Measurements from ENCODE around the gene MET. TPM values are rescaled to one million over a fixed set of nuclear protein-coding genes. Genes with fewer than 3 reads are reported as not detected.

The MET gene
- polyA plus RNA-seq, 2 of the 4 experiments (the other 2 are of a cell fraction) = 72.3 to 165 TPM

- H3K4me1 ChIP-seq = peaks cover 33% of the 10 kb centered on the region
- ChIA-PET POLR2A (no interaction called here), CTCF (interaction anchor here (1.3 to 3.7 kb wide), 4 partner anchors 22 to 195 kb away, joined by 4 to 16 read pairs (median 8); partner anchors contain the start of gene MET)
- H3K9me3 ChIP-seq = no peaks in the 10 kb centered on the region
- no peak overlapping the region; a peak in 1 of 6 replicates for H3K27ac ChIP-seq
- no peak overlapping the region for H3K4me3 ChIP-seq
- TF ChIP-seq EP300 (IDR thresholded peaks at IDR 0.05) (no peak), ZFP36 (IDR thresholded peaks at IDR 0.05; ENCODE audit: borderline replicate concordance, partially characterized antibody) (no peak), REST (IDR thresholded peaks at IDR 0.05) (no peak), CBX8 (IDR thresholded peaks at IDR 0.05) (no peak), ESRRA (IDR thresholded peaks at IDR 0.05; ENCODE audit: borderline replicate concordance, low read length) (no peak), ELK1 (IDR thresholded peaks at IDR 0.05; ENCODE audit: low read depth, low read length) (no peak), ZNF302 (CRISPR knock-in tag; IDR thresholded peaks at IDR 0.05) (no peak), MYC (IDR thresholded peaks at IDR 0.05; ENCODE audit: borderline replicate concordance, low read length) (no peak), KDM1A (IDR thresholded peaks at IDR 0.05; ENCODE audit: low read depth) (no peak), CBX2 (IDR thresholded peaks at IDR 0.05; ENCODE audit: borderline replicate concordance, low read depth) (no peak), RFX5 (IDR thresholded peaks at IDR 0.05) (no peak), TP53 (CRISPR knock-in tag; IDR thresholded peaks at IDR 0.05) (no peak), SREBF2 (IDR thresholded peaks at IDR 0.05) (no peak), KDM5A (IDR thresholded peaks at IDR 0.05) (no peak)
- FAIRE-seq (no peak), DNase-seq (ENCODE audit: low read depth in 1 of 2, low spot score in 1 of 2) (no peak), ATAC-seq (peak in 1 of 2 experiments; percentile 32; a peak in 1 of 6 replicates)
- H3K4me2 ChIP-seq = no peak overlapping the region
These were observed 113.8 kb downstream of the MET start for GRCh38 chr7:116785843-116786242.

GRCh38 chr7:116786791-116787443 is 114.9 kb downstream of the MET start:
- TF ChIP-seq FOSL2 (IDR thresholded peaks at IDR 0.05) = no peak
- TF ChIP-seq FOSL2 (CRISPR knock-in tag; IDR thresholded peaks at IDR 0.05) = no peak
- TF ChIP-seq RAD21 (conservative IDR thresholded peaks at IDR 0.05 in 1 of 2, IDR thresholded peaks at IDR 0.05 in 1 of 2) = peak; percentile 73 to 76
- 0 out of 2 replicates have a peak, but pooled peaks have one; percentile 11 for TF ChIP-seq TP53 (CRISPR knock-in tag; IDR thresholded peaks at IDR 0.05)
- TF ChIP-seq CTCF (IDR thresholded peaks at IDR 0.05) = peak; percentile 56
- TF ChIP-seq SMC3 (IDR thresholded peaks at IDR 0.05) = peak; percentile 64
- H3K4me3 ChIP-seq = no peak overlapping the region
- no peaks in the 10 kb centered on the region for H3K9me3 ChIP-seq
- FAIRE-seq (no peak), ATAC-seq (peak; percentile 82), DNase-seq (ENCODE audit: low read depth in 1 of 2, low spot score in 1 of 2) (peak in 1 of 2 experiments; percentile 59)
- CTCF ChIA-PET = interaction anchor here (0.6 to 3.7 kb wide), 14 partner anchors 10 to 180 kb away, joined by 3 to 16 read pairs (median 4); partner anchors contain the start of gene MET
- POLR2A ChIA-PET = interaction anchor here (0.8 kb wide), 1 partner anchor 10 kb away, joined by 3 read pairs; no protein-coding TSS in a partner anchor
- no peak overlapping the region for H3K27ac ChIP-seq
- WGBS (ENCODE audit: missing lambda C conversion rate) = 57% methylated on average over 2 of the region's 2 CpGs
- H3K4me2 ChIP-seq = no peak overlapping the region
- peaks cover 23% of the 10 kb centered on the region for H3K4me1 ChIP-seq

Data from A549 (cell line).